Measurements from ENCODE around the gene GP1BA.
"Not testable (repeated sequence)": the region's sequence is repeated elsewhere in the genome, so short reads cannot be mapped to it uniquely, and the experiment has no call there.

Gene GP1BA

DNA sequence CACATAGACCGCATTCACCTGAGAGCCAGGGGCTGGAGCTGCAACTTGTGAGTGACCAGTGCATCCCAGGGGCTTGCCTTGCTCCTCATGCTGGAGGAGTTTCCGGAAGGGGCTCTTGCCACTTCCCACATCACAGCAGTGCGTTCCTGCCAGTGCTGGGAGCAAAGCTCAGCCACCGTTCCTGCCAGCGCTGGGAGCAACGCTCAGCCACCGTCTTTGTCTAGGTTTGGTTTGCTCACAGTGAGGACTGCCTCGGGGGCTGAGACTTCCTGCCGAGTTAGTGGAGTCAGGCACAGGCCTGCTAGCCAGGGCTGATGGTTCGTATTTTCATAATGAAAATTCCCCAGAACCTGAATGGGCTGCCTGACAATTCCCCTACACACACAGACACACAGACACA is 23.8 kb upstream of the GP1BA start:
- DNase-seq (ENCODE audit: low read depth in 1 of 2, low spot score in 1 of 2), result peak in 1 of 2 experiments; percentile 59
- in situ Hi-C loops (cut with HindIII; ENCODE audit: low pct_unique_long_range_greater_than_20kb, low sequenced_read_pairs), result no loop called here
- TF ChIP-seq JUND (IDR thresholded peaks at IDR 0.05; ENCODE audit: low read depth), result no peak

DNA sequence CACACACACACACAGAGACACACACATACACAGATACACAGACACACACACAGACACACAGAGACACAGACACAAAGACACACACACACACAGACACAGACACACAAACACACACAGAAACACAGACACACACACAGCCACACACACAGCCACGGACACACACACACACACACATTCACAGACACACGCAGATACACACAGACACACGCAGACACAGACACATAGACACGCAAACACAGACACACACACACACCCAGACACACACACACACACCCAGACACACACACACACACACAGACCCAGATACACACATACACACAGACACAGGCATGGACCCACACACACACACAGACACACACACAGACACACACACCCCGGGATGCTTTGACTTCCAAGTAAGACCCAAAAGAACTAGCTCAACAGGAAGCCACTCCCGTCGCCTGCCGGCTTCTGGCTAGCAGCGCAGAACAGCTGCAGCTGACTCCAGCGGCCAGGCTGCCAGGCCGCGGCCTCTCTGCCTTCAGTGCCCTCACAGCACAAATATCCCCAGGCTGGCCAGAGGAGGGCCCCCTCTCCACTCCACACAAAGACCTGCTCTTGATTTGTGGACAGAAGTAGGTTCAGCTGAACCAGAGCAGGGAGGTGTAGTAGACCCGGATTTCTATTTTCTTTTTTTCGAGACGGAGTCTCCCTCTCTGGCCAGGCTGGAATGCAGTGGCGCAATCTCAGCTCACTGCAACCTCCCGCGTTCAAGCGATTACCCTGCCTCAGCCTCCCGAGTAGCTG is 23.2 kb upstream of the GP1BA start:
- TF ChIP-seq JUND (IDR thresholded peaks at IDR 0.05; ENCODE audit: low read depth), result no peak
- DNase-seq (ENCODE audit: low read depth in 1 of 2, low spot score in 1 of 2), result peak in 1 of 2 experiments; percentile 91
- in situ Hi-C loops (cut with HindIII; ENCODE audit: low pct_unique_long_range_greater_than_20kb, low sequenced_read_pairs), result no loop called here

DNA sequence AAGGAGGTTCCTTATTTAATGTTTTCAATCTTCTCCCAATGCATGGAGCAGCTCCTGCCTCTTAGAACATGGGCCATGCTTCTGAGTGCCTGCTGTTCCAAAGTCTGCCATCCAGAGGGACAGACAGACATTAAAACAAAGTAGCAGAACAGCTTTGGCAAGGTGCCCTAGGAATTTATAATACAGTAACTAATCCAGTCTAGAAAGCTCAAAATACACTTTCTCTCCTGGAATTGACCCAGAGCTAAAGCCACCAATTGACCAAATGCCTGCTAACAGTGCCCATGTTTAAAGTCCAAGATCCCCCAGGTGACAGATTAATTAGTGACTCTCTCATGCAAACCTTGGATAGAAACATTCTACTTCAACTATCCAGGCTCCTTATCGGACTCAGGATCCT is 18.1 kb upstream of the GP1BA start:
- in situ Hi-C loops (cut with HindIII; ENCODE audit: low pct_unique_long_range_greater_than_20kb, low sequenced_read_pairs), result no loop called here
- peak in 1 of 2 experiments; percentile 32 for DNase-seq (ENCODE audit: low read depth in 1 of 2, low spot score in 1 of 2)
- no peak for TF ChIP-seq JUND (IDR thresholded peaks at IDR 0.05; ENCODE audit: low read depth)

GRCh38 chr17:4914551-4914950 is 17.5 kb upstream of the GP1BA start:
- in situ Hi-C loops (cut with HindIII; ENCODE audit: low pct_unique_long_range_greater_than_20kb, low sequenced_read_pairs), result not testable (repeated sequence)

DNA sequence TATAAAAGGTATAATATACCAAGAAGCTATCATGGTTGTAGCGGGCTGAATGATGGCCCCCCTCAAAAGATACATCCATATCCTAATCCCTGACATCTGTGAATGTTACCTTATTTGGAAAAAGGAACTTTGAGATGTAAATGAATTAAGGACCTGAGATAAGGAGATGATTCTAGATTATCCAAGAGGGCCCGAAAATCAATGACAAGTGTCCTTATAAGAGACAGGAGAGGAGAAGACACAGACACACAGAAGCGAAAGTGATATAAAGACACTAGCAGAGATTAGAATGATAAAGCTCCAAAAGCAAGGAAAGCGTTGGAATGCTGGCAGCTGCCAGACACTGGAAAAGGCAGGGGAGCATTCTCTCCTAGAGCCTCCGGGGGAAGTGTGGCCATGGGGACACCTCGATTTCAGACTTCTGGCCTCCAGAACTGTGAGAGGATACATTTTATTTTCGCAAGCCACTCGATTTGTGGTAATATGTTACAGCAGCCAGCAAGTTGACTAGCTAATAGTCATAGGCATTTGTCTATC is 12.5 kb upstream of the GP1BA start:
- in situ Hi-C loops (cut with HindIII; ENCODE audit: low pct_unique_long_range_greater_than_20kb, low sequenced_read_pairs), result no loop called here
- no peak for DNase-seq (ENCODE audit: low read depth in 1 of 2, low spot score in 1 of 2)
- no peak for TF ChIP-seq JUND (IDR thresholded peaks at IDR 0.05; ENCODE audit: low read depth)

More at GRCh38 chr17:4914551-4914950, 17.5 kb upstream of the GP1BA start:
- not testable (repeated sequence) for DNase-seq (ENCODE audit: low read depth in 1 of 2, low spot score in 1 of 2)

GRCh38 chr17:4920351-4921048 is 11.6 kb upstream of the GP1BA start:
- no peak for TF ChIP-seq JUND (IDR thresholded peaks at IDR 0.05; ENCODE audit: low read depth)
- in situ Hi-C loops (cut with HindIII; ENCODE audit: low pct_unique_long_range_greater_than_20kb, low sequenced_read_pairs), result no loop called here
- no peak for DNase-seq (ENCODE audit: low read depth in 1 of 2, low spot score in 1 of 2)

GRCh38 chr17:4921320-4921719 is 10.8 kb upstream of the GP1BA start:
- no peak for TF ChIP-seq JUND (IDR thresholded peaks at IDR 0.05; ENCODE audit: low read depth)
- in situ Hi-C loops (cut with HindIII; ENCODE audit: low pct_unique_long_range_greater_than_20kb, low sequenced_read_pairs), result no loop called here
- DNase-seq (ENCODE audit: low read depth in 1 of 2, low spot score in 1 of 2), result no peak

DNA sequence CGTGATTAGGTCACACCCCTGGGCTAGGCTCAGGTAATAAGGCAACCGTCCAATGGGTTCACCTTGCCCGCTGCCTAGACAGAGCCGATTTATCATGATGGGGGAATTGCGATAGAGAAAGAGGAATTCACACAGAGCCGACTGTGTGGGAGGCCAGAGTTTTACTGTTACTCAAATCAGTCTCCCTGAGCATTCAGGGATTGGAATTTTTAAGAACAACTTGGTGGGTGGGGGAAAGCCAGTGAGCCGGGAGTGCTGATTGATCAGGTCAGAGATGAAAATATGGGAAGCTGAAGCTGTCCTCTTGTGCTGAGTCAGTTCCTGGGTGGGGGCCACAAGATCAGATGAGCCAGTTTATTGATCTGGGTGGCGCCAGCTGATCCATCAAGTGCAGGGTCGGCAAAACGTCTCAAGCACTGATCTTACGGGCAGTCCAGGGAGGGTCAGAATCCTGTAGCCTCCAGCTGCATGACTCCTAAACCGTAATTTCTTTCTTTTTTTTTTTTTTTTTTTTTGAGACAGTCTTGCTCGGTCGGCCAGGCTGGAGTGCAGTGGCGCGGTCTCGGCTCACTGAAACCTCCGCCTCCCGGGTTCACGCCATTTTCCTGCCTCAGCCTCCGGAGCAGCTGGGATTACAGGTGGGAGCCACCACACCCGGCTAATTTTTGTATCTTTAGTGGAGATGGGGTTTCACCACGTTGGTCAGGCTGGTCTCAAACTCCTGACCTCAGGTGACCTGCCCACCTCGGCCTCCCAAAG is 5.3 kb upstream of the GP1BA start:
- DNase-seq (ENCODE audit: low read depth in 1 of 2, low spot score in 1 of 2); in situ Hi-C loops (cut with HindIII; ENCODE audit: low pct_unique_long_range_greater_than_20kb, low sequenced_read_pairs): not testable (repeated sequence)

DNA sequence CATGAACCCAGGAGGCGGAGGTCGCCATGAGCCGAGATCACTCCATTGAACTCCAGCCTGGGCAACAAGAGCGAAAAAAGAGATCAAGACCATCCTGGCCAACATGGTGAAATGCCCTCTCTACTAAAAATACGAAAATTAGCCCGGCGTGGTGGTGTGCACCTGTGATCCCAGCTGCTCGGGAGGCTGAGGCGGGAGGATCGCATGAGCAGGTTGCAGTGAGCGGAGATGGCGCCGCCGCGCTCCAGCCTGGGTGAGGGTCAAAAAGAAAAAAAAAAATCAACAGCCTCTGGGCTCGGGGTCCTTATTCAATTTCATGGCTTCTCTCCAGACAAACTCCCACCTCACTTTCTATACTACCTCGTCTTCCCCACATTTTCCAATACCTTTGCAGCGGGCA is 3.2 kb upstream of the GP1BA start:
- DNase-seq (ENCODE audit: low read depth in 1 of 2, low spot score in 1 of 2), result no peak
- in situ Hi-C loops (cut with HindIII; ENCODE audit: low pct_unique_long_range_greater_than_20kb, low sequenced_read_pairs), result no loop called here
- no peak for TF ChIP-seq JUND (IDR thresholded peaks at IDR 0.05; ENCODE audit: low read depth)

- no peak for TF ChIP-seq JUND (IDR thresholded peaks at IDR 0.05; ENCODE audit: low read depth)
- no peak for DNase-seq (ENCODE audit: low read depth in 1 of 2, low spot score in 1 of 2)
- in situ Hi-C loops (cut with HindIII; ENCODE audit: low pct_unique_long_range_greater_than_20kb, low sequenced_read_pairs), result no loop called here
Observed at GRCh38 chr17:4932756-4933155, 679 bp downstream of the GP1BA start.

DNA sequence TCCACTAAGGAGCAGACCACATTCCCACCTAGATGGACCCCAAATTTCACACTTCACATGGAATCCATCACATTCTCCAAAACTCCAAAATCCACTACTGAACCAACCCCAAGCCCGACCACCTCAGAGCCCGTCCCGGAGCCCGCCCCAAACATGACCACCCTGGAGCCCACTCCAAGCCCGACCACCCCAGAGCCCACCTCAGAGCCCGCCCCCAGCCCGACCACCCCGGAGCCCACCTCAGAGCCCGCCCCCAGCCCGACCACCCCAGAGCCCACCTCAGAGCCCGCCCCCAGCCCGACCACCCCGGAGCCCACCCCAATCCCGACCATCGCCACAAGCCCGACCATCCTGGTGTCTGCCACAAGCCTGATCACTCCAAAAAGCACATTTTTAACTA is 1.6 kb downstream of the GP1BA start:
- TF ChIP-seq JUND (IDR thresholded peaks at IDR 0.05; ENCODE audit: low read depth), result no peak
- in situ Hi-C loops (cut with HindIII; ENCODE audit: low pct_unique_long_range_greater_than_20kb, low sequenced_read_pairs), result no loop called here
- DNase-seq (ENCODE audit: low read depth in 1 of 2, low spot score in 1 of 2), result no peak

GRCh38 chr17:4934173-4934979 is 2.3 kb downstream of the GP1BA start:
- in situ Hi-C loops (cut with HindIII; ENCODE audit: low pct_unique_long_range_greater_than_20kb, low sequenced_read_pairs), result no loop called here
- TF ChIP-seq JUND (IDR thresholded peaks at IDR 0.05; ENCODE audit: low read depth), result no peak
- peak in 1 of 2 experiments; percentile 50 for DNase-seq (ENCODE audit: low read depth in 1 of 2, low spot score in 1 of 2)

Measured in T47D (cell line).